ENCODE data around the gene MAPK10.

Gene MAPK10

DNA sequence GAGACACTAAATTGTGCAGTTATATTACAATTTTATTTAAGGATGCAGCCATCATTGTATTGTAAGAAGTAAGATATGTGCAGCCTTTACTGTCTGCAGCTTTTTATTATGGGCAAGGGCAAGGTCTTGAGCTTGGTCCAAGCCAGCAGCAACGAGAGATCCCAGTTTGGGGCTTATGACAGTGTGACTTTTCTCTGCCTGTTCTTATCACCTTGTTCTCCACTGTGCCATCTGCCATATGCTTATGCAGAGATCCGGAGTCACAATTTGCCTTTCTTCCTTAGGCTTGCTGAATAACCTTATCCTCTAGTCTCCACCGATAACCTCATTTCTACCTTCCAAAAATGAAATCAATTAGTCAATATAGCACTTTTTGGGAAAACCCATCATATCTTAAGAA is 30.4 kb downstream of the MAPK10 start:
- no peak for TF ChIP-seq EZH2phosphoT487 (IDR thresholded peaks at IDR 0.05; ENCODE audit: borderline replicate concordance, low read length)
- TF ChIP-seq, protein P1, sequence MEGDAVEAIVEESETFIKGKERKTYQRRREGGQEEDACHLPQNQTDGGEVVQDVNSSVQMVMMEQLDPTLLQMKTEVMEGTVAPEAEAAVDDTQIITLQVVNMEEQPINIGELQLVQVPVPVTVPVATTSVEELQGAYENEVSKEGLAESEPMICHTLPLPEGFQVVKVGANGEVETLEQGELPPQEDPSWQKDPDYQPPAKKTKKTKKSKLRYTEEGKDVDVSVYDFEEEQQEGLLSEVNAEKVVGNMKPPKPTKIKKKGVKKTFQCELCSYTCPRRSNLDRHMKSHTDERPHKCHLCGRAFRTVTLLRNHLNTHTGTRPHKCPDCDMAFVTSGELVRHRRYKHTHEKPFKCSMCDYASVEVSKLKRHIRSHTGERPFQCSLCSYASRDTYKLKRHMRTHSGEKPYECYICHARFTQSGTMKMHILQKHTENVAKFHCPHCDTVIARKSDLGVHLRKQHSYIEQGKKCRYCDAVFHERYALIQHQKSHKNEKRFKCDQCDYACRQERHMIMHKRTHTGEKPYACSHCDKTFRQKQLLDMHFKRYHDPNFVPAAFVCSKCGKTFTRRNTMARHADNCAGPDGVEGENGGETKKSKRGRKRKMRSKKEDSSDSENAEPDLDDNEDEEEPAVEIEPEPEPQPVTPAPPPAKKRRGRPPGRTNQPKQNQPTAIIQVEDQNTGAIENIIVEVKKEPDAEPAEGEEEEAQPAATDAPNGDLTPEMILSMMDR (IDR thresholded peaks at IDR 0.05; ENCODE audit: low read depth, low read length, poor library complexity, severe bottlenecking) = no peak
- H3K36me3 ChIP-seq (ENCODE audit: control insufficient read depth, low read length) = no peaks in the 10 kb centered on the region
- H3K4me2 ChIP-seq (ENCODE audit: low read length) = no peak overlapping the region
- H3F3A ChIP-seq (ENCODE audit: control insufficient read depth, insufficient read depth) = no peaks in the 10 kb centered on the region
- H3K27ac ChIP-seq (ENCODE audit: low read depth, low read length) = no peak overlapping the region
- peaks cover 28% of the 10 kb centered on the region for H3K4me1 ChIP-seq (ENCODE audit: control insufficient read depth, low read length)
- no peak overlapping the region for H3K4me3 ChIP-seq (ENCODE audit: low read length)
- no peaks in the 10 kb centered on the region for H3K9me2 ChIP-seq (replicated peaks; ENCODE audit: control insufficient read depth, low read length)
- no peaks in the 10 kb centered on the region for H4K20me1 ChIP-seq (ENCODE audit: control insufficient read depth, insufficient read depth, low read depth, low read length)
- no peaks in the 10 kb centered on the region for H3K9me3 ChIP-seq (ENCODE audit: control insufficient read depth, insufficient read depth, low read length)
- no peaks in the 10 kb centered on the region for H3K27me3 ChIP-seq (ENCODE audit: control insufficient read depth, low read length)
- H3K79me2 ChIP-seq (ENCODE audit: control insufficient read depth, low read length) = no peaks in the 10 kb centered on the region

DNA sequence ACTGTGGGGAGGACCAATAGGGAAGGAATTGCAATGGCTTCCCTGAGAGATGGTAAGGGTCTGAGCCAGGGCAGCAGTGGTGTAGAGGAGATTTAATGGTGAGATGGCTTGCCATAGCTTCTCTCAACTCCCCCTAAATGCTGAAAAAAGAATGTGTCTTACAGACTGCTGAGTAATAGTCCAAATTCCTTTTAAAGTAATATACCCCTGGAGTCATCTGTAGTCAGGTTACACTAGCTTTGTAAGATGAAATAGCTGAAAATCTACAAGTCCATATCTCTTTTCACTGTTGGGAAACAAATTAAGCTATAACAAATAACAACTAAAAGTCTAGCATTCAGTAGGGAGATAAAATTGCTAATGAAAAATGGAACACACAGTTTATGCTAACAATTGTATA is 33.5 kb downstream of the MAPK10 start:
- Histone ChIP-seq H3K27me3 (ENCODE audit: control insufficient read depth, low read length) (no peaks in the 10 kb centered on the region), H3K27ac (ENCODE audit: low read depth, low read length) (no peak overlapping the region), H3K9me2 (replicated peaks; ENCODE audit: control insufficient read depth, low read length) (no peaks in the 10 kb centered on the region), H3K9me3 (ENCODE audit: control insufficient read depth, insufficient read depth, low read length) (no peaks in the 10 kb centered on the region), H3F3A (ENCODE audit: control insufficient read depth, insufficient read depth) (no peaks in the 10 kb centered on the region), H3K36me3 (ENCODE audit: control insufficient read depth, low read length) (no peaks in the 10 kb centered on the region), H4K20me1 (ENCODE audit: control insufficient read depth, insufficient read depth, low read depth, low read length) (no peaks in the 10 kb centered on the region), H3K4me1 (ENCODE audit: control insufficient read depth, low read length) (peaks cover 35% of the 10 kb centered on the region), H3K79me2 (ENCODE audit: control insufficient read depth, low read length) (no peaks in the 10 kb centered on the region), H3K4me2 (ENCODE audit: low read length) (no peak overlapping the region), H3K4me3 (ENCODE audit: low read length) (no peak overlapping the region)
- TF ChIP-seq, protein P1 (IDR thresholded peaks at IDR 0.05; ENCODE audit: low read depth, low read length, poor library complexity, severe bottlenecking) = no peak
- no peak for TF ChIP-seq EZH2phosphoT487 (IDR thresholded peaks at IDR 0.05; ENCODE audit: borderline replicate concordance, low read length)

DNA sequence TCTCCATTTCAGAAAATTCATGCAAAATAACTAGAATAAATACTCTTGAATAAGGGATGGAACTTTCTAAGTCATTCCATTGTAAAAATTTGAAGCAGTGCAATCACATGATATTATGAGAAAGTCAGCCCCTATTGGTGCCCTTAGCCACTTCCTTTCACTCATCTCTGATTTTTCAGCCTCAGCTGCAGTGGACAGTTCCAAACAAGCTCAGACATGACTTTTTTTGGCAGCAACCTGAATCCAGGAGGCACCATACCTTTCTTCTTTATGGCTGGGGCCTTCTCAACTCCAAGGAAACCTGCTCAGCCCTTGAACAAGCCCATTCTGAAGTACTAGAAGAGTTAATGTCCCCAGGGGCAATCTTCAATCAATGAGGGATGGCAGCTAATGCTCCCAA is 40.5 kb downstream of the MAPK10 start:
- Histone ChIP-seq H3K36me3 (ENCODE audit: control insufficient read depth, low read length) (no peaks in the 10 kb centered on the region), H3K4me2 (ENCODE audit: low read length) (no peak overlapping the region), H3K4me1 (ENCODE audit: control insufficient read depth, low read length) (peaks cover 13% of the 10 kb centered on the region), H3F3A (ENCODE audit: control insufficient read depth, insufficient read depth) (no peaks in the 10 kb centered on the region), H3K9me2 (replicated peaks; ENCODE audit: control insufficient read depth, low read length) (no peaks in the 10 kb centered on the region), H3K9me3 (ENCODE audit: control insufficient read depth, insufficient read depth, low read length) (no peaks in the 10 kb centered on the region), H3K27ac (ENCODE audit: low read depth, low read length) (no peak overlapping the region), H3K4me3 (ENCODE audit: low read length) (no peak overlapping the region), H3K79me2 (ENCODE audit: control insufficient read depth, low read length) (no peaks in the 10 kb centered on the region), H3K27me3 (ENCODE audit: control insufficient read depth, low read length) (no peaks in the 10 kb centered on the region), H4K20me1 (ENCODE audit: control insufficient read depth, insufficient read depth, low read depth, low read length) (no peaks in the 10 kb centered on the region)
- TF ChIP-seq, protein P1 (IDR thresholded peaks at IDR 0.05; ENCODE audit: low read depth, low read length, poor library complexity, severe bottlenecking) = no peak
- TF ChIP-seq EZH2phosphoT487 (IDR thresholded peaks at IDR 0.05; ENCODE audit: borderline replicate concordance, low read length) = no peak

DNA sequence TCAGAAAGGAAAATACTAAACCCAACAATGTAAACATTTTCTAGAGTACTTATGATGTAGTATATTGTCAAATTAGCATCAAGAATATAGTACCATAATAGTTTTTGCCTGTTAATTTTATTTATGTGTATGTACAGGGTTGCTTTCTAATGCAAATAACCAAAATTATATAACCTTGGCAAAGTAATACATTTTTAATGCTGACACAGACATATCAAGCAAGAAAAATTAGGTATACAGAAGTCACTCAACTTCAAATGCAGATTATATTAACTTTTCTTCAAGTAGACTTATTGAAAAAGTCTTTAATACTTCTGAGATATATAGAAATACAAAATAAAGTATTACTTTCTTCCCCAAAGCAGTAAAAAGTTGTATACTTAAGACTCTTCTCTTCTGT is 44.3 kb downstream of the MAPK10 start:
- Histone ChIP-seq H3K36me3 (ENCODE audit: control insufficient read depth, low read length) (no peaks in the 10 kb centered on the region), H3K27me3 (ENCODE audit: control insufficient read depth, low read length) (no peaks in the 10 kb centered on the region), H3K9me2 (replicated peaks; ENCODE audit: control insufficient read depth, low read length) (no peaks in the 10 kb centered on the region), H3K27ac (ENCODE audit: low read depth, low read length) (no peak overlapping the region), H3F3A (ENCODE audit: control insufficient read depth, insufficient read depth) (no peaks in the 10 kb centered on the region), H3K79me2 (ENCODE audit: control insufficient read depth, low read length) (no peaks in the 10 kb centered on the region), H3K9me3 (ENCODE audit: control insufficient read depth, insufficient read depth, low read length) (no peaks in the 10 kb centered on the region), H3K4me2 (ENCODE audit: low read length) (no peak overlapping the region), H3K4me3 (ENCODE audit: low read length) (no peak overlapping the region), H4K20me1 (ENCODE audit: control insufficient read depth, insufficient read depth, low read depth, low read length) (no peaks in the 10 kb centered on the region), H3K4me1 (ENCODE audit: control insufficient read depth, low read length) (no peaks in the 10 kb centered on the region)
- TF ChIP-seq EZH2phosphoT487 (IDR thresholded peaks at IDR 0.05; ENCODE audit: borderline replicate concordance, low read length) = no peak
- TF ChIP-seq, protein P1 (IDR thresholded peaks at IDR 0.05; ENCODE audit: low read depth, low read length, poor library complexity, severe bottlenecking) = no peak
